ENCODE data around the gene PIK3AP1. TPM values are rescaled to one million over a fixed set of nuclear protein-coding genes. Genes with fewer than 3 reads are reported as not detected.

The PIK3AP1 gene
- total RNA-seq, 1 donor from 2014 or later = 5.9 TPM

DNA sequence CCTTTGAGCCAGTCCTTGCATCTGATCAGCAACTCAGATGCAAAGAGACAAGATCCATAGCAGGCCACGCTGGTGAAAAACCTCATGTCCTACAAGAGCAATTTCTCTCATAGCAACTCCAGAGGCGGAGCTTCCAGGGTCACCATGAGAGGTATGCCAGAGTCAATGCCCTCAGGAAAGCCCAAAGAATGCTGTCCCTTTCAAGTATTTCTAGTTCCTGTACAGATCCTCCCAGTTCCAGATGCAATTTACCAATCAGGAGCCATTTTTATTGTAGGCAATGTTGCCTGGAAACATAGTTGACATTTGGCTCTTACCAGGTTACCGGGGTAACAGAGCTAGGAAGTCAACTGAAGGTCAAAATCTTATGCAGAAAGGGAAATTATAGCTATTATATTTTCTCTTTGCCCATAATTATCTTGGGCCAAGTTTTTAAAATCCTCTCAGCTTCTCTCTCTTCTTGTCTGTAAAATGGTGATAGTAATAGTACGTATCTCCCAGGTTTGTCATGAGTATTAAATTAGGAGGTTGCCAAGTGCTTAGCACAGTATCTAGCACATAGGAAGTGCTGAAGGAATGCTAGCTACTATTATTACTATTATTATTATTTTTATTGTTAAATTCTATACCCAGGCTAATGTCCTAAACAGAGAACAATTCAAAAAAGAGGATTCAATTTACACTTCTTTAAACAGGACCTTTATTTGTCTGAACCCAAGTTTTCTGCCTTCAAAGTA is 87.2 kb downstream of the PIK3AP1 start:
- H3K4me3 ChIP-seq = no peak overlapping the region
- TF ChIP-seq, protein P1, sequence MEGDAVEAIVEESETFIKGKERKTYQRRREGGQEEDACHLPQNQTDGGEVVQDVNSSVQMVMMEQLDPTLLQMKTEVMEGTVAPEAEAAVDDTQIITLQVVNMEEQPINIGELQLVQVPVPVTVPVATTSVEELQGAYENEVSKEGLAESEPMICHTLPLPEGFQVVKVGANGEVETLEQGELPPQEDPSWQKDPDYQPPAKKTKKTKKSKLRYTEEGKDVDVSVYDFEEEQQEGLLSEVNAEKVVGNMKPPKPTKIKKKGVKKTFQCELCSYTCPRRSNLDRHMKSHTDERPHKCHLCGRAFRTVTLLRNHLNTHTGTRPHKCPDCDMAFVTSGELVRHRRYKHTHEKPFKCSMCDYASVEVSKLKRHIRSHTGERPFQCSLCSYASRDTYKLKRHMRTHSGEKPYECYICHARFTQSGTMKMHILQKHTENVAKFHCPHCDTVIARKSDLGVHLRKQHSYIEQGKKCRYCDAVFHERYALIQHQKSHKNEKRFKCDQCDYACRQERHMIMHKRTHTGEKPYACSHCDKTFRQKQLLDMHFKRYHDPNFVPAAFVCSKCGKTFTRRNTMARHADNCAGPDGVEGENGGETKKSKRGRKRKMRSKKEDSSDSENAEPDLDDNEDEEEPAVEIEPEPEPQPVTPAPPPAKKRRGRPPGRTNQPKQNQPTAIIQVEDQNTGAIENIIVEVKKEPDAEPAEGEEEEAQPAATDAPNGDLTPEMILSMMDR (IDR thresholded peaks at IDR 0.05) = no peak
- H3K36me3 ChIP-seq = no peaks in the 10 kb centered on the region

DNA sequence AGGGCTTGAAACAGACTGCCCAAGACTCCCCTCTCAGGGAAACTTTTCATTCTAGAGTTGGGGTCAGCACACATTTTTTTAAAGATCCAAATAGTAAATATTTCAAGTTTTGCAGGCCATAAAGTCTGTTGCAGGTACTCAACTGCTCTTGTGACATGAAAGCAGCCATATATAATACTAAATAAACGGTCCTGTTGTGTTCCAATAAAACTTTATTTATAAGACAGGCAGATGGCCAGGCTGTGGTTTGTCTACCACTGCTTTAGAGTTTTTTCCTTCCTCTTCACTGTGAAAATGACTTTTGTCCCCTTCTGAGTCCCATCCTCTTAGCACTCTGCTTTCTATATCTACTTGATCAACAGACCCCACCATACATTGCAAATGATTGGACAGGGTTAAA is 93.0 kb downstream of the PIK3AP1 start:
- no peak for DNase-seq (ENCODE audit: low spot score in 2 of 2)
- TF ChIP-seq, protein P1 (IDR thresholded peaks at IDR 0.05) = no peak
- Histone ChIP-seq H3K27me3 (no peaks in the 10 kb centered on the region), H3K27ac (no peak overlapping the region), H3K4me1 (no peaks in the 10 kb centered on the region), H3K9me3 (no peaks in the 10 kb centered on the region), H3K36me3 (no peaks in the 10 kb centered on the region), H3K4me3 (no peak overlapping the region)
- intact Hi-C loops (cut with DNase I) = no loop called here

More for the DNA sequence above, 87.2 kb downstream of the PIK3AP1 start:
- no peak for DNase-seq (ENCODE audit: low spot score in 2 of 2)
- H3K4me1 ChIP-seq = no peaks in the 10 kb centered on the region
- no peaks in the 10 kb centered on the region for H3K27me3 ChIP-seq
- no peaks in the 10 kb centered on the region for H3K9me3 ChIP-seq
- H3K27ac ChIP-seq = no peak overlapping the region
- intact Hi-C loops (cut with DNase I) = no loop called here

DNA sequence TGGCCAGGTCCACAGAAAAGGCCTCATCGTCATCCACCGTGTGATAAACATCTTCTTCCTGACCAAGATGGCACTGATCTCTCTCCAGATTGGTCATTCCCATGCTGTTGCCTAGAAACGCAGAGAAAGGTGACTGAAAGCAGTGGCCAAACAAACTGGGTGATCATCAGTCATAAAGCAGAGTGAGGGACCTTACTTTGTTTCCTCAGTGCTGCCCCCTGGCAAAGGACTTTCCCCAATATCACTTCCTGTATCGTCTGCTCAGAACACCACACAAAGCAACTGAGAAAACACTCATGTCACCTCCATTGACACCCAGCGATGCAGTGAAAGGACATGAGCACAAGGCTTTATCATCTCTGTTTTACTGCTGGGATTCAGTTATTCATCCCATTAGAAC is 93.5 kb downstream of the PIK3AP1 start:
- Histone ChIP-seq H3K9me3 (no peaks in the 10 kb centered on the region), H3K27ac (no peak overlapping the region), H3K4me1 (no peaks in the 10 kb centered on the region), H3K4me3 (no peak overlapping the region), H3K36me3 (no peaks in the 10 kb centered on the region), H3K27me3 (no peaks in the 10 kb centered on the region)
- TF ChIP-seq, protein P1 (IDR thresholded peaks at IDR 0.05) = no peak
- DNase-seq (ENCODE audit: low spot score in 2 of 2) = no peak
- intact Hi-C loops (cut with DNase I) = no loop called here

- no peaks in the 10 kb centered on the region for H3K36me3 ChIP-seq
- intact Hi-C loops (cut with DNase I) = no loop called here
- no peak overlapping the region for H3K27ac ChIP-seq
- DNase-seq (ENCODE audit: low spot score in 2 of 2) = peak in 1 of 2 donors; percentile 30
- no peaks in the 10 kb centered on the region for H3K4me1 ChIP-seq
- no peaks in the 10 kb centered on the region for H3K9me3 ChIP-seq
- no peaks in the 10 kb centered on the region for H3K27me3 ChIP-seq
- no peak overlapping the region for H3K4me3 ChIP-seq
- TF ChIP-seq, protein P1 (IDR thresholded peaks at IDR 0.05) = no peak
These were observed 95.1 kb downstream of the PIK3AP1 start for GRCh38 chr10:96625173-96625572.

DNA sequence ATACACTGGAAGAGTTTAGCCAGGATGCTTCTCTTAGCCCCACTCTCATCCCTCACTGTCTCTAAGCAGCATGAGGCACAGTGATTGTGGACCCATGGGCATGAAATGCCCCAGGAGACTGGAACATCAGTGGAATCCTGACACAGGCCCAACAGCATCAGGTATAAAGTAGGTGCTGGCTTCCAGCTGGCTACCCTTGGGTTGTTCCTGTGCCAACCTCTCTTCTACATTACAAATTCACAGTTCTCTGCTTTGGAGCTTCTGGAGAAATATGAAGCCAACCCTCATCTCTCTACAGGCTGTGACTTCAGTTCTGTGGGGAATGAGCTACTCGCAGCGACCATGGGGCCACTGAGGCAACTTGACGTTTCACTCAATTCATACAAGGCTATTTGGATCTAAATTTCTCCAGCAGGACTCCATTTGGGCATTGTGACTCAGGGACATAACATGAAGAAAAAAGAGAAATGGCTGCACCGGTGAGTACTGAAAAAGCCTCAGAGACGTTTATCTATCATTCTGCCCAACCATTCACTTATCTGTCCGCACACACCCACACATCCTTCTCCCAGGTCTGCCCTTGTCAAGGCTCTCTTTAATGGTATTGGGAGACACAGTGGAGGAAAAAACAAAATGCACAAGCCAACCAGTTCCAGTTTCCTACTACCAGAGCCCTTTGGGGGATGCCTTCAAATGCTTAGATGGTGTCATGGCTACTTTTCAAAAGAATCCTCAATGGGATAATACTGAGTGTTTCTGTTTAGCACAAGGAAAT is 98.1 kb downstream of the PIK3AP1 start:
- Histone ChIP-seq H3K27me3 (no peaks in the 10 kb centered on the region), H3K4me1 (peaks cover 0 to 4% of the 10 kb centered on the region in 2 donors), H3K9me3 (no peaks in the 10 kb centered on the region), H3K27ac (no peak overlapping the region), H3K36me3 (no peaks in the 10 kb centered on the region), H3K4me3 (no peak overlapping the region)
- TF ChIP-seq, protein P1 (IDR thresholded peaks at IDR 0.05) = no peak
- intact Hi-C loops (cut with DNase I) = no loop called here
- DNase-seq (ENCODE audit: low spot score in 2 of 2) = peak in 1 of 2 donors; percentile 19
